OCI-LY7 (cell line): ENCODE results near the gene AGR2. TPM values are rescaled to one million over a fixed set of nuclear protein-coding genes. Genes with fewer than 3 reads are reported as not detected.
A peak's percentile ranks its signal among the peaks of the same experiment; 100 is the strongest.

Experiments used
- BruUV-seq: library from RNA; stranded (reverse); fragments of 400-500 nt; replicated peaks from 2 replicates; lab custom pipeline; 2021; lab: Mats Ljungman, UMichigan
- CTCF ChIA-PET: fragments of 300-600 bp; sonication (Branson Sonifier 250); formaldehyde crosslinking; loops from one replicate; lab custom pipeline; 2022; ENCODE audit warnings: antibody characterized with exemption; ENCODE audit not compliant: unreplicated experiment; lab: Charles Lee
- POLR2A ChIA-PET: fragments of 300-600 bp; sonication (Branson Sonifier 250); formaldehyde crosslinking; loops from one replicate; lab custom pipeline; 2022; ENCODE audit warnings: antibody characterized with exemption; lab: Charles Lee
- DNase-seq: peaks from one replicate; pipeline ENCODE4 v3.0.0-alpha.2; 2015; ENCODE audit warnings: low spot score
- H2AFZ ChIP-seq: fragments of 200-600 bp; sonication (generic), shearing (Covaris generic); 2 replicates; pipeline ENCODE4 v1.6.1; 2014; ENCODE audit warnings: mild to moderate bottlenecking, antibody characterized with exemption, low read length, moderate library complexity
- H3K27ac ChIP-seq: fragments of 200-600 bp; sonication (generic); 2 replicates; pipeline ENCODE4 v1.5.1; 2014; ENCODE audit warnings: mixed run types, low read depth, mild to moderate bottlenecking, moderate library complexity, low read length, inconsistent platforms; ENCODE audit not compliant: poor library complexity, severe bottlenecking
- H3K36me3 ChIP-seq: fragments of 200-600 bp; sonication (generic); 2 replicates; pipeline ENCODE4 v1.6.1; 2014; ENCODE audit warnings: mild to moderate bottlenecking, antibody characterized with exemption, low read length, moderate library complexity, mixed read lengths; ENCODE audit not compliant: insufficient read depth
- H3K4me1 ChIP-seq: fragments of 200-600 bp; sonication (generic); 2 replicates; pipeline ENCODE4 v1.5.1; 2014; ENCODE audit warnings: mild to moderate bottlenecking, low read length; ENCODE audit not compliant: insufficient read depth, poor library complexity, severe bottlenecking
- H3K4me2 ChIP-seq: fragments of 200-600 bp; sonication (generic); 2 replicates; pipeline ENCODE4 v1.6.1; 2014; ENCODE audit warnings: mild to moderate bottlenecking, low read length
- H3K4me3 ChIP-seq: fragments of 200-600 bp; sonication (generic); 2 replicates; pipeline ENCODE4 v1.5.1; 2014; ENCODE audit warnings: mild to moderate bottlenecking, low read depth, low read length; ENCODE audit not compliant: poor library complexity, severe bottlenecking
- H3K79me2 ChIP-seq: fragments of 200-600 bp; sonication (generic); 2 replicates; pipeline ENCODE4 v1.6.1; 2016; ENCODE audit warnings: low read depth, mild to moderate bottlenecking, low read length, moderate library complexity, mixed read lengths; ENCODE audit not compliant: insufficient read depth
- H3K9me2 ChIP-seq: fragments of 200-600 bp; sonication (generic); 2 replicates; pipeline ENCODE4 v1.6.1; 2016; ENCODE audit warnings: mild to moderate bottlenecking, low read length, mixed read lengths; ENCODE audit not compliant: insufficient read depth
- H3K9me3 ChIP-seq: fragments of 200-600 bp; sonication (generic); 2 replicates; pipeline ENCODE4 v1.6.1; 2014; ENCODE audit warnings: mild to moderate bottlenecking, mixed run types, low read length, mixed read lengths
- H4K20me1 ChIP-seq: fragments of 200-600 bp; sonication (generic); 2 replicates; pipeline ENCODE4 v1.6.1; 2014; ENCODE audit warnings: mild to moderate bottlenecking, antibody characterized with exemption, low read length, moderate library complexity, mixed read lengths; ENCODE audit not compliant: insufficient read depth
- CTCF ChIP-seq: fragments of 200-600 bp; sonication (generic); conservative IDR thresholded peaks from 2 replicates; pipeline ENCODE4 v1.5.1; 2014; ENCODE audit warnings: mild to moderate bottlenecking, antibody characterized with exemption, low read length, moderate library complexity, mixed read lengths
- EZH2phosphoT487 ChIP-seq: fragments of 200-600 bp; sonication (generic); IDR thresholded peaks from 2 replicates; pipeline ENCODE4 v1.6.1; 2018; ENCODE audit warnings: low read depth, borderline replicate concordance, mild to moderate bottlenecking, mixed run types, antibody characterized with exemption, low read length, moderate library complexity, mixed read lengths
- intact Hi-C: fragments of 100-400 bp; cut with micrococcal nuclease; formaldehyde crosslinking; loops from one replicate; pipeline ENCODE4 v1.10.0; 2022; ENCODE audit not compliant: unreplicated experiment
- total RNA-seq, 2 experiments: library from RNA; depleted of rRNA in 1 of 2; stranded (reverse); fragments of >200 nt in 1 of 2; shearing (Covaris generic) in 1 of 2; gene quantifications; 2 replicates each; pipeline ENCODE4 v1.2.3, GENCODE V29; 2014 to 2022

Gene AGR2
- total RNA-seq, 2 experiments from 2014 or later = not detected

GRCh38 chr7:16759840-16760239 lies 45.0 kb downstream of the AGR2 start:
- Histone ChIP-seq H3K9me3 (0 out of 2 replicates have a peak, but pooled peaks cover 8% of the 10 kb centered on the region), H3K4me2 (no peak overlapping the region), H4K20me1 (no peaks in the 10 kb centered on the region), H3K4me3 (no peak overlapping the region), H3K27ac (no peak overlapping the region), H3K9me2 (no peaks in the 10 kb centered on the region), H3K79me2 (0 out of 2 replicates have a peak, but pooled peaks cover 4% of the 10 kb centered on the region), H3K4me1 (peaks cover 28% of the 10 kb centered on the region), H2AFZ (no peak overlapping the region), H3K36me3 (no peaks in the 10 kb centered on the region)
- no peak for DNase-seq
- no peak for TF ChIP-seq EZH2phosphoT487
- no peak for TF ChIP-seq CTCF
- ChIA-PET POLR2A (no interaction called here), CTCF (no interaction called here)
- intact Hi-C loops = no loop called here
- BruUV-seq = no TSS peak

- Histone ChIP-seq H3K27ac (no peak overlapping the region), H2AFZ (no peak overlapping the region), H3K4me3 (no peak overlapping the region), H3K9me3 (0 out of 2 replicates have a peak, but pooled peaks cover 8% of the 10 kb centered on the region), H3K4me2 (peak overlapping the region; percentile 47), H3K4me1 (peaks cover 31% of the 10 kb centered on the region), H3K36me3 (no peaks in the 10 kb centered on the region), H3K79me2 (0 out of 2 replicates have a peak, but pooled peaks cover 4% of the 10 kb centered on the region), H3K9me2 (no peaks in the 10 kb centered on the region), H4K20me1 (no peaks in the 10 kb centered on the region)
- no TSS peak for BruUV-seq
- ChIA-PET CTCF (no interaction called here), POLR2A (interaction anchor here (0.5 to 1.0 kb wide), 3 partner anchors 22 to 101 kb away, joined by 3 to 4 read pairs (median 3); no protein-coding TSS in a partner anchor)
- intact Hi-C loops = no loop called here
- peak; percentile 16 for DNase-seq
- no peak for TF ChIP-seq CTCF
- no peak for TF ChIP-seq EZH2phosphoT487
Observed at GRCh38 chr7:16758631-16759611, 45.9 kb downstream of the AGR2 start.
